Measurements from ENCODE around the gene NOTCH1.
"Not testable (repeated sequence)": the region's sequence is repeated elsewhere in the genome, so short reads cannot be mapped to it uniquely, and the experiment has no call there.

The NOTCH1 gene

GRCh38 chr9:136545965-136546696 is at the start of gene NOTCH1:
NOTCH1 (minus strand) TSS chr9:136546048; CDS start chr9:136545786, 262 bp downstream.
- peak; percentile 77 to 82 (median 82) for DNase-seq (ENCODE audit: low read depth in 3 of 3)

DNA sequence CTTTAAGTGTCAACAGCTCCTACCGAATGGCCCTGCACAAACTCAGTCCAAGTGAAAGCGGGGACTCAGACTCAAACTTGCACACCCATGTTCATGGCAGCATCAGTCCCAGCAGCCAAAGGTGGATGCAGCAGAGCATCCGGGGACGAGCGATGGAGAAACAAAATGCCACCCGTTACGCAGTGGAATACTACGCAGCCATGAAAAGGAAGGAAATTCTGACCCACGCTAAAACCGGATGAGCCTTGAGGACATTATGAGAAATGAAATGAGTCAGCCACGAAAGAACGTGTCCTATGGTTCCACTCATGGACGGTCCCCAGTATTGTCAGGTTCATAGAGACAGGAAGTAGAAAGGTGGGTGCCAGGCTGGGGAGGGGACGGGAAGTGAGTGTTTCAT is 48.6 kb upstream of the NOTCH1 start:
- no peak for DNase-seq (ENCODE audit: low read depth in 3 of 3)

DNA sequence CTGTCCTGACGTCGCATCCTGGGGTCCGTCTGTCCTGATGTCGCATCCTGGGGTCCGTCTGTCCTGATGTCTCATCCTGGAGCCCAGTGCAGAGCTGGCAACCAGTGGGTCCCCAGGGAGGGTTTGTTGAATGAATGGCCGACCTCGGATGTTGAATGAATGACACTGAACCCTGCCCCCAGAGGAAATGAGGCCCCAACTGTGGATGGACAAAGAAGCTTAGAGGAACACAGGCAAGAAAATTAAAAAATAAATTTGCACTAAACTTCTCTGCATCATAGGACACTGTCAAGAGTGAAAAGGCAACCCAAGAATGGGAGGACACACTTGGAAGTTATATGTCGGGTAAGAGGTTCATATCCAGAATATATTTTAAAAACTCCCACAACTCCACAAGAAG is 47.7 kb upstream of the NOTCH1 start:
- DNase-seq (ENCODE audit: low read depth in 3 of 3) = no peak

DNA sequence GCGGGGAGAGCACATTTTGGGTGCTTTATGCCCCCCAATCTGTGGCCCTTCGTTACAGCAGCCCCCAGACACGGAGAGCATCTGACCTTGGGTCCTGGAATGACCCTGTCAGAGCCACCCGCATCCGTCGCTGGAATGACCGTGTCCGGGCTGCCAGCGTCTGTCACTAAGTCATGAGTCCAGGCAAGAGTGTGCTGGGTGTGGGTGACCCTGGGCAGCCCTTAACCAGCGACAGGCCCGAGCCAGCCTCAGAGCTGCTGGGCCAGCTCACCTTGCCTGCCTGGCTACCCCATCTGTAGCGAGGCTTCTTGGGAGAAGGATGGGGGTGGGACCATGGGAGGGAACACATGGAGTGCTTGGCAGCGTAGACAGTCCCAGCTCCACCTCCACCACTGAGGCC is 46.8 kb upstream of the NOTCH1 start:
- no peak for DNase-seq (ENCODE audit: low read depth in 3 of 3)

- no peak for DNase-seq (ENCODE audit: low read depth in 3 of 3)
Observed at GRCh38 chr9:136590821-136591752, 45.2 kb upstream of the NOTCH1 start.

DNA sequence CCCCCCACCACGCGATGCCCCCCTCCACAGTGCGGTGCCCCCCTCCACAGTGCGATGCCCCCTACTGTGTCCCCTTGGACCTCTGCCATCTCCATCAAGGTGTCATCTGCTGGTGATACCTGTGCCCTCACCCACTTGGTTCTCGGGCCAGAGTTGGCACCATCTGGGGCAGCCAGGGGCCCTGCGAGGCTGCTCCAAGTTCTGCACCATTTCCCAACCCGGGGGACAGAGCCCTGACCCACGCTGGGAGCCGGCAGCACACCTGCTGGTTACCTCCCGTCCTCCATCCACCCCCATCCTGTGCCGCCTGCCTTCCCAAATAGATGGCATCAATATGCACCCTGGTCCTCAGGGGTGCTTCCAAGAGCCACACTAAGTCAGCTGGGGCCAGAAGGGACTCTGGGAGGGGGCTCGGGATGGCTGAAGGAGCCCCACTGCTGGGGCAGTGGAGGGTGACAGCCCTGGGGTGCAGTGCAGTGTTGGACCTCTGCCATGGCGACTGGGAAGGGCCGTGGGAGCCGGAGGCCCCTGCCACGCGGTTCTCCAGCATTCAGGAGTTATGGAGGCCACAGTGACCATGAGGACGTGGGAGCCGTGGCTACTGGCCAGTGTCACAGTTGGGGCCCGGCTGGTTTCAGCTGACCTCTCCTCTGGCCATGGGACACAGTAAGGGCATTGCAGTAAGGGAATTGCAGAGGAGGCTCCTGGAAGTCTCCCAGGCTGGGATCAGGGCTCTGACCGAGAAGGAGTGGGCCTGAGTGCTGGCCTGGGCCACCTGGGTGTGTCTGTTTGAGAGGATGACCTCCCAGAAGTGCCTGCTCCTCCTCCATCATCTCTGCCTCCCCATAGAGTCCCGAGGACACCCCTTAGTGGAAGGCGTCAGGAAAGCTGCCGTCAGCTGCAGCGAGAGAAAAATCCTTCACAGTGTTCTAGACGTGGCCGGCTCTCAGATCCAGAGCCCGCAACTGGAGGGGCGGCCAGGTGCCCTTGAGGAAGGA is 44.2 kb upstream of the NOTCH1 start:
- no peak for DNase-seq (ENCODE audit: low read depth in 3 of 3)

- DNase-seq (ENCODE audit: low read depth in 3 of 3) = no peak
Observed at GRCh38 chr9:136588663-136589464, 43.0 kb upstream of the NOTCH1 start.

GRCh38 chr9:136587944-136588662 is 42.3 kb upstream of the NOTCH1 start:
- no peak for DNase-seq (ENCODE audit: low read depth in 3 of 3)

- no peak for DNase-seq (ENCODE audit: low read depth in 3 of 3)
Observed at GRCh38 chr9:136587145-136587943, 41.5 kb upstream of the NOTCH1 start.

- DNase-seq (ENCODE audit: low read depth in 3 of 3) = no peak
Observed at GRCh38 chr9:136586391-136586953, 40.6 kb upstream of the NOTCH1 start.

GRCh38 chr9:136585531-136586120 is 39.8 kb upstream of the NOTCH1 start:
- no peak for DNase-seq (ENCODE audit: low read depth in 3 of 3)

GRCh38 chr9:136584934-136585333 is 39.1 kb upstream of the NOTCH1 start:
- no peak for DNase-seq (ENCODE audit: low read depth in 3 of 3)

DNA sequence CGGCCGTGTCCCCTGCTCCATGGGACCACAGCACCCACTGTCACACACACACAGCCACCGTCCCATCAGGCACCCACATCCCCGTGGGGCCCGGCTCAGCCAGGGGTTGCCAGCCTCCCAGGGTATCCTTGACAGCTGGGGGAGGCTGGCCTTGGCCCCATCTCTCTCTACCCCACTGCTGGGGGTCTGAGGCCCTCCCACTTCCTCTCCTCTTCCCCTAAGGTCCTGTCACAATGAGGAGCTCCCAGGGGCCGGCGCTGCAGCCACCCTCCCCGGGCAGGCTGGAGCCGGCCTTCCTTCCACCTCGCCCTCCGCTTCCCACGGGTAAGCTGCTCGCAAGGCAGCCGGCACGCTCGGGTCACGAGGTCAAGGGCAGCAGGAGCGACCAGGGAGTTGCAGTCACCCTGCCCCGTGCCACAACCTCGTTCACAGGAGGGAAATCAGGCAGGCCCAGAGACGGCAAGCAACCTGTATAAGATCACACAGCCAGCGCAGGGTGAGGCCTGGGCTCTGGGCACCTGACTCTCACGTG is 38.6 kb upstream of the NOTCH1 start:
- no peak for DNase-seq (ENCODE audit: low read depth in 3 of 3)

DNA sequence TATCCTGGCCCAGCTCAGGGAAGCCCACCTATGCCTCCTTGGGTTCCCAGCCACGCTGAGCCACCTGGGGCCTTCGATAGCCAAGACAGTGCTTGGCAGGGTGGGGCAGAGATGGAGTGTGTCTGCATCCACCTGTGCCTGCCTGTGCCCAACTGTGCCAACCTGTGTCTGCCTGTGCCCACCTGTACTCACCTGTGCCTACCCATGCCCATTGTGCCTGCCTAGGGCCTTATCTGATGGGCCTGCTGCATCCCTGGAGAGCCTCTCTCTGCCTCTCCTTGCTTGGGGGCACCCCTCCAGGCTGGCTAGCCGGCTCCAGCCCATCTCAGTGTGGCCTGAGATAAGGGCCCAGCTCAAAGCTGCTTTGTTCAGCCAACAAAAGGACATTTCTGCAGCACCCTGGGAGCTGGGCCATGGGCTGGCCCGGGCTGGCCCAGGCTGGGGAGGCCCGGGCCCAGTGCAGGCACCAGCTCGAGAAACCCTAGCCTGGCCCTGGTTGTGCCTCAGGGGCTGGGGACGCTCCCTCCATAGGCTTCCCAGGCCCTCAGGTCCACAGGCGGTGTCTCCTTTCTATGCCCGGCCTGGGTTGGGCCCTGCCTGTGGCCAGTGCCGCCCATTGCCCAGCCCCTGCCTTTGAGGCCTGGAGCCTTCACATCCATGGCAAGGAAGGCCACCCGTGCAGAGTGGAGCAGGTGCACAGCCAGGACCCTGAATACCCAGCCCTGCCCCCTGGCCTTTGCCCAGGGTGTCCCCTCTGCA is 37.3 kb upstream of the NOTCH1 start:
- no peak for DNase-seq (ENCODE audit: low read depth in 3 of 3)

DNA sequence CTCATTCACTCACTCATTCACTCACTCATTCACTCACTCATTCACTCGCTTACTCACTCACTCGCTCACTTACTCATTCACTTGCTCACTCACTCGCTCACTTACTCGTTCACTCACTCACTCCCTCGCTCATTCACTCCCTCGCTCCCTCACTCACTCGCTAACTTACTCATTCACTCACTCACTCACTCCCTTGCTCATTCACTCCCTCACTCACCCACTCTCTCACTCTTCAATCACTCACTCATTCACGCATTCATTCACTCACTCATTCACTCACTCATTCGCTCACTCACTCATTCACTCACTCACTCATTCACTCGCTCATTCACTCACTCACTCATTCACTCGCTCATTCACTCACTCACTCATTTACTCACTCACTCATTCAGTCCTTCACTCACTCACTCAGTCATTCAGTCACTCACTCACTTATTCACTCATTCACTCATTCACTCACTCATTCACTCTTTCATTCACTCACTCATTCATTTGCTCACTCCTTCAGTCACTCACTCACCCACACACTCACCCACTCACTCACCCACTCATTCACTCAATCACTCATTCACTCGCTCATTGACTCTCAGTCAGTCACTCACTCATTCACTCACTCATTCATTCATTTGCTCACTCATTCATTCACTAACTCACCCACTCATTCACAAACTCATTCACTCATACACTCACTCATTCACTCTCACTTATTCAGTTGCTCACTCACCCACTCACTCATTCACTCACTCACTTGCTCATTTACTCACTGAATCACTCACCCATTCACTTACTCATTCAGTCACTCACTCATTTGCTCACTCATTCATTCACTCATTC is 36.0 kb upstream of the NOTCH1 start:
- DNase-seq (ENCODE audit: low read depth in 3 of 3) = no peak

DNA sequence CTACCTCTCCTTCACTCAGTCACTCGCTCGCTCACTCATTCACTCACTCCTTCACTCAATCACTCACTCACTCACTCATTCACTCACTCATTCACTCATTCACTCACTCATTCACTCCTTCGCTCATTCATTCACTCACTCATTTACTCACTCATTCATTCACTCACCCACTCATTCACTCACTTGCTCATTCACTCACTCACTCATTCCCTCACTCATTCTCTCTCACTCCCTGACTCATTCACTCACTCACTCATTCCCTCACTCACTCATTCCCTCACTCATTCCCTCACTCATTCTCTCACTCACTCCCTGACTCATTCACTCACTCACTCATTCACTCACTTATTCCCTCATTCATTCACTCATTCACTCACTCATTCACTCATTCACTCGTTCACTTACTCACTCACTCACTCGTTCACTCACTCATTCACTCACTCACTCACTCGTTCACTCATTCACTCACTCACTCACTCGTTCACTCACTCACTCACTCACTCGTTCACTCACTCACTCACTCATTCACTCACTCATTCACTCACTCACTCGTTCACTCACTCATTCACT is 33.9 kb upstream of the NOTCH1 start:
- DNase-seq (ENCODE audit: low read depth in 3 of 3) = not testable (repeated sequence)

Measured in stimulated activated CD4-positive, alpha-beta T cell treated with anti-CD3 and anti-CD28 coated beads, TNF-alpha, amount 100 ng/mL, for 4 hours (primary cell).